Osteoblast (primary cell): ENCODE data around the gene VAC14. TPM values are rescaled to one million over a fixed set of nuclear protein-coding genes. Genes with fewer than 3 reads are reported as not detected.

Experiments used
- DNase-seq: peaks from one replicate; pipeline ENCODE4 v3.0.0; 2011; ENCODE audit warnings: low spot score, mixed read lengths; ENCODE audit not compliant: insufficient read length; ENCODE audit errors: missing footprints
- H2AFZ ChIP-seq: 2 replicates; pipeline ENCODE4 v1.6.0; 2011; ENCODE audit warnings: mild to moderate bottlenecking, low read length
- H3K27ac ChIP-seq: 2 replicates; pipeline ENCODE4 v1.5.1; 2011; ENCODE audit warnings: mild to moderate bottlenecking, low read depth, low read length, moderate library complexity
- H3K27me3 ChIP-seq: 2 replicates; pipeline ENCODE4 v1.6.0; 2012; ENCODE audit warnings: mild to moderate bottlenecking, control low read depth, inconsistent platforms, low read length, moderate library complexity; ENCODE audit not compliant: insufficient read depth
- H3K36me3 ChIP-seq: 2 replicates; pipeline ENCODE4 v1.5.1; 2011; ENCODE audit warnings: mild to moderate bottlenecking, low read length, control low read depth, moderate library complexity; ENCODE audit not compliant: insufficient read depth
- H3K4me1 ChIP-seq: 2 replicates; pipeline ENCODE4 v1.5.1; 2011; ENCODE audit warnings: mild to moderate bottlenecking, low read length, control low read depth, moderate library complexity; ENCODE audit not compliant: insufficient read depth
- H3K4me2 ChIP-seq: 2 replicates; pipeline ENCODE4 v1.6.0; 2011; ENCODE audit warnings: mild to moderate bottlenecking, low read length; ENCODE audit not compliant: insufficient read depth
- H3K4me3 ChIP-seq: fragments of 200-600 bp; sonication (generic); 3 replicates; pipeline ENCODE4 v1.5.1; 2012; ENCODE audit warnings: mild to moderate bottlenecking, low read length, inconsistent platforms; ENCODE audit not compliant: insufficient read depth
- H3K79me2 ChIP-seq: 2 replicates; pipeline ENCODE4 v1.6.0; 2012; ENCODE audit warnings: mild to moderate bottlenecking, low read length, control low read depth, inconsistent platforms; ENCODE audit not compliant: insufficient read depth
- H3K9me3 ChIP-seq: 2 replicates; pipeline ENCODE4 v1.5.1; 2011; ENCODE audit warnings: low read depth, low read length, control low read depth
- H4K20me1 ChIP-seq: 2 replicates; pipeline ENCODE4 v1.6.0; 2012; ENCODE audit warnings: mild to moderate bottlenecking, low read length, control low read depth; ENCODE audit not compliant: insufficient read depth
- CTCF ChIP-seq: IDR thresholded peaks from 2 replicates; pipeline ENCODE4 v1.5.1; 2011; ENCODE audit warnings: mild to moderate bottlenecking, low read depth, low read length, moderate library complexity; ENCODE audit errors: extremely low read depth
- total RNA-seq: library from RNA; depleted of rRNA; stranded (reverse); fragments of >200 nt; gene quantifications from 2 replicates; pipeline ENCODE4 v1.2.3, GENCODE V29; 2012

Gene VAC14
- total RNA-seq, 1 donor: 72.7 TPM

- no peak for TF ChIP-seq CTCF
- no peak overlapping the region for H3K4me2 ChIP-seq
- no peaks in the 10 kb centered on the region for H3K27me3 ChIP-seq
- no peaks in the 10 kb centered on the region for H3K36me3 ChIP-seq
- H3K4me1 ChIP-seq: peaks cover 70% of the 10 kb centered on the region
- no peak overlapping the region for H2AFZ ChIP-seq
- H3K79me2 ChIP-seq: peaks cover 9% of the 10 kb centered on the region
- H3K4me3 ChIP-seq: no peak overlapping the region
- peak overlapping the region; percentile 88 for H3K27ac ChIP-seq
- no peaks in the 10 kb centered on the region for H3K9me3 ChIP-seq
- DNase-seq: peak; percentile 94
- H4K20me1 ChIP-seq: no peaks in the 10 kb centered on the region
Measured at GRCh38 chr16:70705056-70705455, 95.9 kb downstream of the VAC14 start.

- no peak for DNase-seq
- peaks cover 70% of the 10 kb centered on the region for H3K4me1 ChIP-seq
- no peaks in the 10 kb centered on the region for H3K9me3 ChIP-seq
- no peaks in the 10 kb centered on the region for H3K27me3 ChIP-seq
- no peak overlapping the region for H2AFZ ChIP-seq
- peaks cover 9% of the 10 kb centered on the region for H3K79me2 ChIP-seq
- no peak for TF ChIP-seq CTCF
- no peaks in the 10 kb centered on the region for H4K20me1 ChIP-seq
- peak overlapping the region; percentile 88 for H3K27ac ChIP-seq
- H3K4me3 ChIP-seq: no peak overlapping the region
- peaks cover under 1% of the 10 kb centered on the region for H3K36me3 ChIP-seq
- no peak overlapping the region for H3K4me2 ChIP-seq
Measured at GRCh38 chr16:70704586-70704985, 96.4 kb downstream of the VAC14 start.

GRCh38 chr16:70703835-70704381, 97.0 kb downstream of the VAC14 start:
- no peak for TF ChIP-seq CTCF
- Histone ChIP-seq H3K4me2 (peak overlapping the region; percentile 31), H3K36me3 (peaks cover 4% of the 10 kb centered on the region), H3K27me3 (no peaks in the 10 kb centered on the region), H3K4me1 (peaks cover 70% of the 10 kb centered on the region), H3K9me3 (no peaks in the 10 kb centered on the region), H3K4me3 (no peak overlapping the region), H3K27ac (peak overlapping the region; percentile 88), H4K20me1 (no peaks in the 10 kb centered on the region), H2AFZ (peak overlapping the region; percentile 38), H3K79me2 (peaks cover 9% of the 10 kb centered on the region)
- no peak for DNase-seq

- peak; percentile 50 for TF ChIP-seq CTCF
- H3K4me1 ChIP-seq: peaks cover 70% of the 10 kb centered on the region
- H2AFZ ChIP-seq: peak overlapping the region; percentile 38
- peaks cover 9% of the 10 kb centered on the region for H3K79me2 ChIP-seq
- H3K27ac ChIP-seq: peak overlapping the region; percentile 88
- no peak overlapping the region for H3K4me3 ChIP-seq
- peak overlapping the region; percentile 32 for H3K4me2 ChIP-seq
- no peaks in the 10 kb centered on the region for H3K27me3 ChIP-seq
- H3K36me3 ChIP-seq: peaks cover 4% of the 10 kb centered on the region
- H4K20me1 ChIP-seq: no peaks in the 10 kb centered on the region
- no peaks in the 10 kb centered on the region for H3K9me3 ChIP-seq
- DNase-seq: peak; percentile 99
Measured at GRCh38 chr16:70703041-70703834, 97.7 kb downstream of the VAC14 start.
